Right lobe of liver (tissue), 4 donors: ENCODE measurements around the gene CRAT.

ENCODE experiments used
- CTCF ChIP-seq, 4 donors: fragments of 200-600 bp in 3 of 4; fragments of 450-650 bp in 1 of 4; IDR thresholded peaks; one replicate each; pipeline versions ENCODE4 v1.5.1 to v1.8.0; 2016 to 2022; ENCODE audit warnings: antibody characterized with exemption in 4 of 4, mild to moderate bottlenecking in 2 of 4
- POLR2A ChIP-seq: fragments of 450-650 bp; IDR thresholded peaks from one replicate; pipeline ENCODE4 v1.6.1; 2017; ENCODE audit warnings: antibody characterized with exemption, mild to moderate bottlenecking
- donor health status: DM: no; HTN: no; CAD: no.
- donor health status: DM: no; HTN: no; CAD: no.
- donor health status: DM: no; HTN: yes; CAD: no.

- TF ChIP-seq CTCF (IDR thresholded peaks at IDR 0.05) (no peak), POLR2A (no peak)
These were observed 14.9 kb upstream of the CRAT start for GRCh38 chr9:129125478-129125877.
